Measurements from ENCODE around the gene MT1G. TPM values are rescaled to one million over a fixed set of nuclear protein-coding genes. Genes with fewer than 3 reads are reported as not detected.

Gene MT1G
- total RNA-seq, 1 donor from 2014 or later = 2.9 TPM

- no peak overlapping the region for H3K27ac Mint-ChIP-seq
Measured at GRCh38 chr16:56636616-56637413, 31.1 kb downstream of the MT1G start.

GRCh38 chr16:56635441-56635967 lies 32.4 kb downstream of the MT1G start:
- H3K4me1 Mint-ChIP-seq (ENCODE audit: low read depth) = peaks cover 6% of the 10 kb centered on the region
- H3K27ac Mint-ChIP-seq = no peak overlapping the region
- H3K4me3 Mint-ChIP-seq (ENCODE audit: low read depth) = no peak overlapping the region
- H3K27me3 Mint-ChIP-seq = peaks cover 93% of the 10 kb centered on the region
- no peak for DNase-seq (ENCODE audit: low spot score, unreplicated experiment)
- H3K9me3 Mint-ChIP-seq (ENCODE audit: low read depth) = no peaks in the 10 kb centered on the region
- no peaks in the 10 kb centered on the region for H3K36me3 Mint-ChIP-seq (ENCODE audit: insufficient read depth)
- no peak for TF ChIP-seq CTCF (IDR thresholded peaks at IDR 0.05; ENCODE audit: unreplicated experiment)

More at GRCh38 chr16:56636616-56637413, 31.1 kb downstream of the MT1G start:
- Mint-ChIP-seq H3K9me3 (ENCODE audit: low read depth) (no peaks in the 10 kb centered on the region), H3K36me3 (ENCODE audit: insufficient read depth) (no peaks in the 10 kb centered on the region), H3K4me1 (ENCODE audit: low read depth) (peaks cover 4% of the 10 kb centered on the region), H3K4me3 (ENCODE audit: low read depth) (no peak overlapping the region), H3K27me3 (peaks cover 93% of the 10 kb centered on the region)
- no peak for TF ChIP-seq CTCF (IDR thresholded peaks at IDR 0.05; ENCODE audit: unreplicated experiment)
- no peak for DNase-seq (ENCODE audit: low spot score, unreplicated experiment)

- Mint-ChIP-seq H3K27me3 (peaks cover 93% of the 10 kb centered on the region), H3K4me1 (ENCODE audit: low read depth) (peaks cover 6% of the 10 kb centered on the region), H3K27ac (no peak overlapping the region), H3K9me3 (ENCODE audit: low read depth) (no peaks in the 10 kb centered on the region), H3K36me3 (ENCODE audit: insufficient read depth) (no peaks in the 10 kb centered on the region), H3K4me3 (ENCODE audit: low read depth) (no peak overlapping the region)
- TF ChIP-seq CTCF (IDR thresholded peaks at IDR 0.05; ENCODE audit: unreplicated experiment) = no peak
- no peak for DNase-seq (ENCODE audit: low spot score, unreplicated experiment)
Measured at GRCh38 chr16:56634715-56635440, 33.0 kb downstream of the MT1G start.

GRCh38 chr16:56633535-56633934 lies 34.3 kb downstream of the MT1G start:
- Mint-ChIP-seq H3K4me3 (ENCODE audit: low read depth) (no peak overlapping the region), H3K9me3 (ENCODE audit: low read depth) (no peaks in the 10 kb centered on the region), H3K27ac (no peak overlapping the region), H3K4me1 (ENCODE audit: low read depth) (peaks cover 6% of the 10 kb centered on the region), H3K36me3 (ENCODE audit: insufficient read depth) (no peaks in the 10 kb centered on the region), H3K27me3 (peaks cover 93% of the 10 kb centered on the region)
- DNase-seq (ENCODE audit: low spot score, unreplicated experiment) = no peak
- no peak for TF ChIP-seq CTCF (IDR thresholded peaks at IDR 0.05; ENCODE audit: unreplicated experiment)

- H3K27ac Mint-ChIP-seq = no peak overlapping the region
- no peak for TF ChIP-seq CTCF (IDR thresholded peaks at IDR 0.05; ENCODE audit: unreplicated experiment)
- peaks cover 6% of the 10 kb centered on the region for H3K4me1 Mint-ChIP-seq (ENCODE audit: low read depth)
- H3K27me3 Mint-ChIP-seq = peaks cover 93% of the 10 kb centered on the region
- no peaks in the 10 kb centered on the region for H3K9me3 Mint-ChIP-seq (ENCODE audit: low read depth)
- peak overlapping the region; percentile 11 for H3K4me3 Mint-ChIP-seq (ENCODE audit: low read depth)
- H3K36me3 Mint-ChIP-seq (ENCODE audit: insufficient read depth) = no peaks in the 10 kb centered on the region
- no peak for DNase-seq (ENCODE audit: low spot score, unreplicated experiment)
Measured at GRCh38 chr16:56632848-56633365, 35.0 kb downstream of the MT1G start.

Data from progenitor cell of endocrine pancreas (in vitro differentiated cells).